ENCODE data around the gene RALGPS1. TPM values are rescaled to one million over a fixed set of nuclear protein-coding genes. Genes with fewer than 3 reads are reported as not detected.

RALGPS1 gene
- total and polyA plus RNA-seq, 7 donors: 6.6 to 18.6 (median 11.4) TPM

DNA sequence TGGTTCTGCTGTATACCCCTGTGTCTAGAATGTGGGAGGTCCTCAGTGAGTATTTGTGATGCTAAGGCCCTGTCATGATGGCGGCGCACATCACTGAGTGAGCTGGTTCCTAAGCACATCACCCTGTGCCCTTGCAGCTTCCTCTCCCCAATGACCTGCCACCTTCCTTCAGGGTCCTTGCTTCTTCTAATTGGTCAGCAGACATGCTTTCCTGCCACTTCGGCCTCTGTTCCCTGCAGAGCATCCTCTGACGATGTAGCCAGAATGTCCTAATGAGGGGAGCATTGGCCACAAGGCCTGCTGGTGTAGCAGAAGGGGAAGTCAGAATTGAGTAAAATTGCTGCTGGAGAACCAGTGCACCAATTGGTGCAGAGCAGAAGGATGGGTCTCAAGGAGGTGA is 238.9 kb downstream of the RALGPS1 start:
- Histone ChIP-seq H3K4me1 (peaks cover 0 to 36% (median 19%) of the 10 kb centered on the region in 4 donors), H3K4me3 (no peak overlapping the region), H3K27me3 (no peaks in the 10 kb centered on the region), H3K27ac (peak overlapping the region in 2 of 4 donors; percentile 88 to 90), H3K9me3 (no peaks in the 10 kb centered on the region), H3K36me3 (no peaks in the 10 kb centered on the region)
- peak; percentile 28 for DNase-seq
- no peak for TF ChIP-seq EP300 (IDR thresholded peaks at IDR 0.05)
- intact Hi-C loops (cut with DNase I): no loop called here
- WGBS, 2 donors: 94 to 95% methylated on average over 4 of the region's 4 CpGs

DNA sequence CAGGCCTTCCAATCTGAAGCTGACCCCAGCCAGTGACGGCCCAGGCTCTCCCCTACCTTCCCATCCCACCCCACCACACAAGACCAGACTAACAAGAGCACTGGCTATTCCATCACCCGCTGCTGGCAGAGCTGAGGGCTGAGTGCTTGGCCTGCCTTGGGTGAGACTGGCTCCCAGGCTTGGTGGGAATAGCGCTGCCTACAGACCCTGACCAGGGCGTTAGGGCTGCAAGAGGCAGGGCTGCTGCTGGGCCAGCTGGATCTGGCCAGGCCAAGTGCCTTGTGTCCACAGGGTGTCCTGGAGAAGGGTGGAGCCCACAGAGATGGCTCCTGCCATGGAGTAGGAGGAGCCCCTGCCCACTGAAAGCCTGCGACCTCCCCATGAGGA is 239.4 kb downstream of the RALGPS1 start:
- intact Hi-C loops (cut with DNase I): no loop called here
- Histone ChIP-seq H3K4me3 (no peak overlapping the region), H3K27ac (peak overlapping the region; percentile 73 to 90 (median 84)), H3K4me1 (peaks cover 0 to 41% (median 22%) of the 10 kb centered on the region in 4 donors), H3K27me3 (no peaks in the 10 kb centered on the region), H3K9me3 (no peaks in the 10 kb centered on the region), H3K36me3 (no peaks in the 10 kb centered on the region)
- WGBS, 2 donors: 87 to 94% methylated on average over 5 of the region's 5 CpGs
- peak; percentile 61 for DNase-seq
- TF ChIP-seq, protein P1, sequence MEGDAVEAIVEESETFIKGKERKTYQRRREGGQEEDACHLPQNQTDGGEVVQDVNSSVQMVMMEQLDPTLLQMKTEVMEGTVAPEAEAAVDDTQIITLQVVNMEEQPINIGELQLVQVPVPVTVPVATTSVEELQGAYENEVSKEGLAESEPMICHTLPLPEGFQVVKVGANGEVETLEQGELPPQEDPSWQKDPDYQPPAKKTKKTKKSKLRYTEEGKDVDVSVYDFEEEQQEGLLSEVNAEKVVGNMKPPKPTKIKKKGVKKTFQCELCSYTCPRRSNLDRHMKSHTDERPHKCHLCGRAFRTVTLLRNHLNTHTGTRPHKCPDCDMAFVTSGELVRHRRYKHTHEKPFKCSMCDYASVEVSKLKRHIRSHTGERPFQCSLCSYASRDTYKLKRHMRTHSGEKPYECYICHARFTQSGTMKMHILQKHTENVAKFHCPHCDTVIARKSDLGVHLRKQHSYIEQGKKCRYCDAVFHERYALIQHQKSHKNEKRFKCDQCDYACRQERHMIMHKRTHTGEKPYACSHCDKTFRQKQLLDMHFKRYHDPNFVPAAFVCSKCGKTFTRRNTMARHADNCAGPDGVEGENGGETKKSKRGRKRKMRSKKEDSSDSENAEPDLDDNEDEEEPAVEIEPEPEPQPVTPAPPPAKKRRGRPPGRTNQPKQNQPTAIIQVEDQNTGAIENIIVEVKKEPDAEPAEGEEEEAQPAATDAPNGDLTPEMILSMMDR (IDR thresholded peaks at IDR 0.05): no peak
- TF ChIP-seq EP300 (IDR thresholded peaks at IDR 0.05): no peak
- TF ChIP-seq POLR2A (IDR thresholded peaks at IDR 0.05): no peak
- TF ChIP-seq POLR2AphosphoS5 (IDR thresholded peaks at IDR 0.05): no peak

DNA sequence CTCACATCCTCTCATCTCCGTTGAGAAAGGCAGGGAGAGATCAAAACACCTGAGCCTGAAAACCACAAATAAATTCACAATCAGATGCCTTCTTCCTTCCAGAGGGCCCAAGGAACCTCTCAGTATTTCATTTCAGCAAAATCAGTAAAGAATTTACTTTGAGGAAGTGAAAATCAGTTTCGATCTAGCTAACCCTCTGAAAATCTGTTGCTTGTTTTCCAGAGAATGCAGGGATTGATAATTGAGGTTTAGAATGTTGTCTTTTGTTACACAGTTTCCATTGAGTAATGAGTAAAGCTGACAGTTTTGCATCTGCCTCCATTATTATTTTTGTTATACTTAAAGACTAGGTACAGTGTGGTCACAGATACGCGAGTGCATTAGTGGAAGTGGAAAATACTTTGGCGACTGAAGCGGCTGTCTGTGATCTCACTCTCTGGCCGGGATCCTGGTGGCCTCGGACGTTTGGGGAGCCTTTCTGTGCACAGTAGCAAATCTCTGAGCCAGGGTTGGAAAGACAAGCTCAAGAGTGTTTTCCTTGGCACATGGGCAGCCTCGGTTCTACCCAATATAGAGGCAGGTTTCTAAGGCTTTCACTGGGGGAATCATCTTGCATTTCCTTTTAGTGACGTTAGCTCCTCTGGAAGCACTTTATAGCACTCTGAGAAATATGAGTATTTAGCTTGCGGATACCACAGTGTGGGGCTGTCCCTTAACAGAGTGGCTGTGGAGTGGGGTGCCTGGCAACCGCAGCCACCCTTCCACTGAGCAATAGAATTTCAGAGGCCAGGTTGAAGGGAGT is 240.0 kb downstream of the RALGPS1 start:
- WGBS, 2 donors: 58 to 75% methylated on average over 13 of the region's 13 CpGs
- intact Hi-C loops (cut with DNase I): no loop called here
- peak; percentile 88 for DNase-seq

DNA sequence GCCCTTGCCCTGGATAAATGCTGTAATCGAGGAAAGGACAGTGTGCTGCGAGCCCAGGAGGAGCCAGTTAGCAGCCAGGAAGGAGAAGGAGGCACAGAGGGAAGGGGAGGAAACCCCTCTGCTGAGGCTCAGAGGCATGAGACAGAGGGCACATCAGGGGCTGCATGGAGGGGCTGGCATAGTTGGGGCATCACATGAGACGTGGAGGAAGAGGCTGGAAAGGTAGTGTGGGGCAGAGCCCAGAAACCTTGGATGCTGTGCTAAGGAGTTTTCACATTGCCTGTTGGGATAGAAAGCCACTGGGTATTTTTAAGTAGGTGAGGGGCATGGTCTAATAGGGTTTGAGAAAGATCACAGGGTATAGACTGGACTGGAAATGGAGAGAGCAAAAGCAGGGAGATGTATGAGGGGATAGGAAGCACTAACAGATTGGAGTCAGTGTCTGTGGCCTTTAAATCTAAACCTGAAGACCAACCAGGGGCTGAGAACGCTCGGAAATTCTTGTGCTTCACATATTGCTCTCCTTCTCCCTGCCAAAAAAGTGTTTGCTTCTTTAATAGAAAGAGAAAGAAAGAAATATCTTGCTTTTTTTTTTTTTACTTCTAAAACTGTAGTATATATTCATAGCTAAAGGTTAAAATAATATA is 240.9 kb downstream of the RALGPS1 start:
- peaks cover 0 to 55% (median 36%) of the 10 kb centered on the region in 4 donors for H3K4me1 ChIP-seq
- H3K4me3 ChIP-seq: no peak overlapping the region
- intact Hi-C loops (cut with DNase I): no loop called here
- H3K27ac ChIP-seq: peak overlapping the region; percentile 73 to 90 (median 84)
- DNase-seq: peak; percentile 44
- no peaks in the 10 kb centered on the region for H3K36me3 ChIP-seq
- 88 to 91% methylated on average over 5 of the region's 5 CpGs for WGBS, 2 donors
- H3K9me3 ChIP-seq: no peaks in the 10 kb centered on the region
- no peaks in the 10 kb centered on the region for H3K27me3 ChIP-seq
- TF ChIP-seq, protein P1 (IDR thresholded peaks at IDR 0.05): no peak
- no peak for TF ChIP-seq EP300 (IDR thresholded peaks at IDR 0.05)
- no peak for TF ChIP-seq POLR2A (IDR thresholded peaks at IDR 0.05)
- no peak for TF ChIP-seq POLR2AphosphoS5 (IDR thresholded peaks at IDR 0.05)

More for the DNA sequence above, 240.0 kb downstream of the RALGPS1 start:
- H3K27me3 ChIP-seq: no peaks in the 10 kb centered on the region
- H3K4me1 ChIP-seq: peaks cover 0 to 47% (median 28%) of the 10 kb centered on the region in 4 donors
- no peaks in the 10 kb centered on the region for H3K36me3 ChIP-seq
- H3K4me3 ChIP-seq: peak overlapping the region in 2 of 4 donors; percentile 3 to 11
- no peak for TF ChIP-seq POLR2A (IDR thresholded peaks at IDR 0.05)
- peak in 1 of 4 donors; percentile 12 for TF ChIP-seq EP300 (IDR thresholded peaks at IDR 0.05)
- peak in 2 of 4 donors; percentile 23 to 24 for TF ChIP-seq POLR2AphosphoS5 (IDR thresholded peaks at IDR 0.05)
- TF ChIP-seq, protein P1 (IDR thresholded peaks at IDR 0.05): no peak
- H3K27ac ChIP-seq: peak overlapping the region; percentile 73 to 90 (median 84)
- H3K9me3 ChIP-seq: no peaks in the 10 kb centered on the region

DNA sequence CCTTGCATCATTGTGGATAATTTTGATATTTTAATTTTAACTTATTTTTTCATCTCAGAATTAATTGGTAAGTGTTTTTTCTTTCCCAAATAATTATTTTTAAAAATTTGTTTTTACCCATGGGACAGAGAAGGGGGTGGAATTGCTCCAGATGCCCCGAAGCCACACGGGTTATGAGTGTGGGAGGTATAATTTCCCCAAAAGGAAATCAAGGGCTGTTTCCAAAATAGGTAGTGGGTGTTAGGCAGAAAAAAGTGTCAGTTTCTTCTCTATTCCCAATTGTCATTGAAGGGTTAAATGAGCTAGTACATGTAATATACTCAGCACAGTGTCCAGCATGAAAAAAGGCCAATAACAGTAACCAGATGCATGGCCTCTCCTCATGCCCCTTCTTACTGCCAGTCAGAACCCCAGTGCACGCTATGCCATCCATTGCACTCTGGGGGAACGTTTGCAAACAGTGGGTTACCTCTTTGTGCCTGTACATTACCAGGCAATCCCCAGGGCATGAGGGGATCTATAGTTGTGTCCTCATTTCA is 244.3 kb downstream of the RALGPS1 start:
- WGBS, 2 donors: 88 to 91% methylated on average over 4 of the region's 4 CpGs

More for the DNA sequence above, 244.3 kb downstream of the RALGPS1 start:
- Histone ChIP-seq H3K4me1 (peaks cover 0 to 78% (median 46%) of the 10 kb centered on the region in 4 donors), H3K27ac (peak overlapping the region in 3 of 4 donors; percentile 59 to 78 (median 76)), H3K27me3 (no peaks in the 10 kb centered on the region), H3K9me3 (no peaks in the 10 kb centered on the region), H3K36me3 (no peaks in the 10 kb centered on the region), H3K4me3 (no peak overlapping the region)
- no peak for TF ChIP-seq POLR2A (IDR thresholded peaks at IDR 0.05)
- TF ChIP-seq, protein P1 (IDR thresholded peaks at IDR 0.05): no peak
- TF ChIP-seq EP300 (IDR thresholded peaks at IDR 0.05): no peak
- no peak for TF ChIP-seq POLR2AphosphoS5 (IDR thresholded peaks at IDR 0.05)
- intact Hi-C loops (cut with DNase I): no loop called here
- DNase-seq: no peak

Data from sigmoid colon (tissue), 7 donors.